Measurements from ENCODE around the gene BBS12. TPM values are rescaled to one million over a fixed set of nuclear protein-coding genes. Genes with fewer than 3 reads are reported as not detected.

The BBS12 gene
- total RNA-seq, 1 donor from 2014 or later = not detected

GRCh38 chr4:122787940-122788339 is 55.4 kb downstream of the BBS12 start:
- no peaks in the 10 kb centered on the region for H3K27me3 ChIP-seq
- H3K4me1 ChIP-seq = peaks cover 0 to 10% of the 10 kb centered on the region in 2 donors
- intact Hi-C loops (cut with DNase I) = no loop called here
- no peaks in the 10 kb centered on the region for H3K9me3 ChIP-seq
- H3K36me3 ChIP-seq = no peaks in the 10 kb centered on the region
- no peak overlapping the region for H3K27ac ChIP-seq
- DNase-seq (ENCODE audit: low spot score in 2 of 2) = no peak
- no peak overlapping the region for H3K4me3 ChIP-seq
- TF ChIP-seq, protein P1, sequence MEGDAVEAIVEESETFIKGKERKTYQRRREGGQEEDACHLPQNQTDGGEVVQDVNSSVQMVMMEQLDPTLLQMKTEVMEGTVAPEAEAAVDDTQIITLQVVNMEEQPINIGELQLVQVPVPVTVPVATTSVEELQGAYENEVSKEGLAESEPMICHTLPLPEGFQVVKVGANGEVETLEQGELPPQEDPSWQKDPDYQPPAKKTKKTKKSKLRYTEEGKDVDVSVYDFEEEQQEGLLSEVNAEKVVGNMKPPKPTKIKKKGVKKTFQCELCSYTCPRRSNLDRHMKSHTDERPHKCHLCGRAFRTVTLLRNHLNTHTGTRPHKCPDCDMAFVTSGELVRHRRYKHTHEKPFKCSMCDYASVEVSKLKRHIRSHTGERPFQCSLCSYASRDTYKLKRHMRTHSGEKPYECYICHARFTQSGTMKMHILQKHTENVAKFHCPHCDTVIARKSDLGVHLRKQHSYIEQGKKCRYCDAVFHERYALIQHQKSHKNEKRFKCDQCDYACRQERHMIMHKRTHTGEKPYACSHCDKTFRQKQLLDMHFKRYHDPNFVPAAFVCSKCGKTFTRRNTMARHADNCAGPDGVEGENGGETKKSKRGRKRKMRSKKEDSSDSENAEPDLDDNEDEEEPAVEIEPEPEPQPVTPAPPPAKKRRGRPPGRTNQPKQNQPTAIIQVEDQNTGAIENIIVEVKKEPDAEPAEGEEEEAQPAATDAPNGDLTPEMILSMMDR (IDR thresholded peaks at IDR 0.05) = no peak

DNA sequence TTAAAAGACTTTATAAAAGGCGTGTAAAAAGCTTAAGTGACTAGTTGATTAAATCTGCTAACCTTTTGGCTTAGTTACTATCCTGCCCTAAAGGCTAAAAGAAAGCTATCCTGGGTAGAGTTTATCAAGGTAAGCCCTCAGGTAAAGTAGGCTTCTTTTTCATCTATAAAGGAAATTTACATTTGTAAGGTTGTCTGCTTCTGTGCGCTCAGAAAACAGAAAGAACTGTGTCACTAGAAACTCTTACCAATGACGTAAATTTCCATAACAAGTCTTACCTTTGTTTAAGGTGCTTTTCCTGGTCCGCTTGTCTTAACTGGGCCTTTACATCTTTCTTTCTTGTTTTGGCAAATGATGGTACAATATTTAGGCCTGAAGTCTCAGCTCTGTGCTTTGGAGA is 56.4 kb downstream of the BBS12 start:
- no peaks in the 10 kb centered on the region for H3K36me3 ChIP-seq
- H3K9me3 ChIP-seq = no peaks in the 10 kb centered on the region
- intact Hi-C loops (cut with DNase I) = no loop called here
- H3K4me1 ChIP-seq = peaks cover 0 to 4% of the 10 kb centered on the region in 2 donors
- no peak for DNase-seq (ENCODE audit: low spot score in 2 of 2)
- TF ChIP-seq, protein P1 (IDR thresholded peaks at IDR 0.05) = no peak
- no peak overlapping the region for H3K4me3 ChIP-seq
- H3K27ac ChIP-seq = no peak overlapping the region
- no peaks in the 10 kb centered on the region for H3K27me3 ChIP-seq

- TF ChIP-seq, protein P1 (IDR thresholded peaks at IDR 0.05) = no peak
- Histone ChIP-seq H3K27me3 (no peaks in the 10 kb centered on the region), H3K27ac (no peak overlapping the region), H3K4me3 (no peak overlapping the region), H3K36me3 (no peaks in the 10 kb centered on the region), H3K4me1 (peaks cover 0 to 5% of the 10 kb centered on the region in 2 donors), H3K9me3 (no peaks in the 10 kb centered on the region)
- intact Hi-C loops (cut with DNase I) = no loop called here
- no peak for DNase-seq (ENCODE audit: low spot score in 2 of 2)
Observed at GRCh38 chr4:122793811-122794210, 61.3 kb downstream of the BBS12 start.

Other genes with a start within 250 kb of the BBS12 start
- gene IL21, start 111.6 kb upstream of the BBS12 start, total RNA-seq = not detected
- gene FGF2, start 94.1 kb downstream of the BBS12 start, total RNA-seq = 20.8 TPM
- 11.6 TPM for gene NUDT6, start 189.9 kb downstream of the BBS12 start, total RNA-seq